Testis (tissue), 3 donors: Measurements from ENCODE around the gene PSMC4. TPM values are rescaled to one million over a fixed set of nuclear protein-coding genes. Genes with fewer than 3 reads are reported as not detected.

Experiments
- DNase-seq: peaks from one replicate; pipeline ENCODE4 v3.0.0-alpha.2; 2019
- H3K27ac ChIP-seq, 2 donors: fragments of 200-600 bp; sonication (generic); one replicate each; pipeline ENCODE4 v1.5.1; 2019
- H3K27me3 ChIP-seq: fragments of 200-600 bp; sonication (generic); one replicate; pipeline ENCODE4 v1.5.1; 2019
- H3K36me3 ChIP-seq: fragments of 200-600 bp; sonication (generic); one replicate; pipeline ENCODE4 v1.5.1; 2017; ENCODE audit warnings: low read depth; ENCODE audit errors: missing control alignments
- H3K4me1 ChIP-seq: fragments of 200-600 bp; sonication (generic); one replicate; pipeline ENCODE4 v1.5.1; 2019
- H3K4me3 ChIP-seq, 2 donors: fragments of 200-600 bp; sonication (generic); one replicate each; pipeline ENCODE4 v1.5.1; 2017 to 2019
- H3K9me3 ChIP-seq: fragments of 200-600 bp; sonication (generic); one replicate; pipeline ENCODE4 v1.5.1; 2017
- POLR2A ChIP-seq: fragments of 450-650 bp; IDR thresholded peaks from one replicate; pipeline ENCODE4 v1.6.1; 2017; ENCODE audit warnings: antibody characterized with exemption, mild to moderate bottlenecking, moderate library complexity
- WGBS, 2 donors: methylation state at CpG; one replicate each; pipeline ENCODE4 v1.1.5; 2018; 5-methylcytosine and 5-hydroxymethylcytosine counted together
- intact Hi-C: fragments of 100-400 bp; cut with DNase I; formaldehyde crosslinking; loops from one replicate; pipeline ENCODE4 v1.15.1; 2023; ENCODE audit warnings: low total_unique reads
- polyA plus RNA-seq: library from polyadenylated mRNA; stranded (reverse); fragments of 350-450 nt; fragmentation: Illumina TruSeq; extraction: RNeasy Lipid Tissue Mini Kit (QIAGEN cat#74804); gene quantifications from one replicate; pipeline ENCODE4 v1.2.3, GENCODE V29; 2014; ENCODE audit warnings: low read depth, low replicate concordance; ENCODE audit not compliant: insufficient read depth
- total RNA-seq, 2 donors: library from RNA; depleted of rRNA; stranded (reverse); fragments of >200 nt; gene quantifications; one replicate each; pipeline ENCODE4 v1.2.3, GENCODE V29; 2016
- TF ChIP-seq, protein P1 (sequence below), 3 experiments: fragments of 450-650 bp in 2 of 3; fragments of 200-600 bp in 1 of 3; sonication (generic) in 1 of 3; IDR thresholded peaks; one replicate each; pipeline ENCODE4 v1.5.1; 2016 to 2019; ENCODE audit warnings: antibody characterized with exemption in 3 of 3, mild to moderate bottlenecking in 2 of 3, moderate library complexity in 1 of 3

The PSMC4 gene
- total and polyA plus RNA-seq, 3 donors from 2014 or later, result 73.0 to 114 (median 77.9) TPM

DNA sequence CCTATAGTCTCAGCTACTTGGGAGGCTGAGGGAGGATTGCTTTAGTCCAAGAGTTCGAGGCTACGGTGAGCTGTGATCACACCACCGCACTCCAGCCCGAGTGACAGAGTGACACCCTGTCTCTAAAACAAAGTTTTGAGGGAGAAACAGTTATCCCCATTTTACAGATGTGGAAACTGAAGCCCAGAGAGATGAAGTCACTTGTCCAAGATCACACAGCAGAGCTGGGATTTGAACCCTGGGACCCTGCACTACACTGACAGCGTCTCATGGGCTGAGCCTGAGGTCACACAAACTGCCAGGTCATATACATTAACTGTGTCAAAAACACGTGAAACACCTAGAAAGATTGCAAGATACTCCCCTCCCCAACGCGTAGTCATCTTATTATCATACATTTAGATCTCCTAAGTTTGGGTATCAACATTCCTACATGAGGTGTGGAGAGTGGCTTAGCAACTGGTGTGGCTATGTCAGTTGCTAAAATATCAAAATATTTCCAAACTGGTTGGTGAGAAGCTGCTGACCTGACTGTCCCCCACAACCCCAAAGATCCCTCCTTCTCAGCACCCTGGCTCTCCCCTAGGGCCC lies 44.7 kb upstream of the PSMC4 start:
- TF ChIP-seq, protein P1, sequence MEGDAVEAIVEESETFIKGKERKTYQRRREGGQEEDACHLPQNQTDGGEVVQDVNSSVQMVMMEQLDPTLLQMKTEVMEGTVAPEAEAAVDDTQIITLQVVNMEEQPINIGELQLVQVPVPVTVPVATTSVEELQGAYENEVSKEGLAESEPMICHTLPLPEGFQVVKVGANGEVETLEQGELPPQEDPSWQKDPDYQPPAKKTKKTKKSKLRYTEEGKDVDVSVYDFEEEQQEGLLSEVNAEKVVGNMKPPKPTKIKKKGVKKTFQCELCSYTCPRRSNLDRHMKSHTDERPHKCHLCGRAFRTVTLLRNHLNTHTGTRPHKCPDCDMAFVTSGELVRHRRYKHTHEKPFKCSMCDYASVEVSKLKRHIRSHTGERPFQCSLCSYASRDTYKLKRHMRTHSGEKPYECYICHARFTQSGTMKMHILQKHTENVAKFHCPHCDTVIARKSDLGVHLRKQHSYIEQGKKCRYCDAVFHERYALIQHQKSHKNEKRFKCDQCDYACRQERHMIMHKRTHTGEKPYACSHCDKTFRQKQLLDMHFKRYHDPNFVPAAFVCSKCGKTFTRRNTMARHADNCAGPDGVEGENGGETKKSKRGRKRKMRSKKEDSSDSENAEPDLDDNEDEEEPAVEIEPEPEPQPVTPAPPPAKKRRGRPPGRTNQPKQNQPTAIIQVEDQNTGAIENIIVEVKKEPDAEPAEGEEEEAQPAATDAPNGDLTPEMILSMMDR (IDR thresholded peaks at IDR 0.05), result no peak
- no peak for TF ChIP-seq POLR2A
- WGBS, 2 donors, result 90 to 95% methylated on average over 7 to 8 of the region's 8 CpGs
- intact Hi-C loops, result no loop called here

DNA sequence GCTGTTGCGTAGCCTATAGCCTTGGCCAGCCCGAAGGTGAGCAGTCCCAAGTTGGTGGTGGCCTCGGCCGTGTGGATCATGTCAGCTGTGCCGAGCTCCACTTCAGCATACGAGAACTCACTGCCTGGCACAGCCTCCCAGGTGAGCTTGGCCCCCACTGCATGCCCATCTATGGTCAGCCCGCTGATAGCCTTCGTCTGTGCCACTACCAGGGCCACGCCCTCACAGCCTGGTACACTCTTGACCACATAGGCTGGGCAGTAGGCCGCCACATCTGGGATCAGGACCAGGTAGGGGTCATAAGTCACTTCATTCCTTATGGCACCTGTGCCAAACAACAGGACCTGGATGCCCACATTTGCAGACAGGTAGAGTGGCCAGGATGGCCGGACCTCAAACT lies 43.9 kb upstream of the PSMC4 start:
- 94 to 95% methylated on average over 5 to 11 of the region's 11 CpGs for WGBS, 2 donors
- intact Hi-C loops, result no loop called here
- no peaks in the 10 kb centered on the region for H3K36me3 ChIP-seq
- TF ChIP-seq POLR2A, result no peak
- TF ChIP-seq, protein P1 (IDR thresholded peaks at IDR 0.05), result no peak
- no peak overlapping the region for H3K27ac ChIP-seq
- no peak overlapping the region for H3K4me3 ChIP-seq
- no peaks in the 10 kb centered on the region for H3K4me1 ChIP-seq
- H3K9me3 ChIP-seq, result no peaks in the 10 kb centered on the region
- H3K27me3 ChIP-seq, result no peaks in the 10 kb centered on the region
- DNase-seq, result no peak

More for the DNA sequence above, 44.7 kb upstream of the PSMC4 start:
- DNase-seq, result no peak
- H3K4me1 ChIP-seq, result no peaks in the 10 kb centered on the region
- no peaks in the 10 kb centered on the region for H3K27me3 ChIP-seq
- no peaks in the 10 kb centered on the region for H3K36me3 ChIP-seq
- no peaks in the 10 kb centered on the region for H3K9me3 ChIP-seq
- H3K27ac ChIP-seq, result no peak overlapping the region
- H3K4me3 ChIP-seq, result no peak overlapping the region

DNA sequence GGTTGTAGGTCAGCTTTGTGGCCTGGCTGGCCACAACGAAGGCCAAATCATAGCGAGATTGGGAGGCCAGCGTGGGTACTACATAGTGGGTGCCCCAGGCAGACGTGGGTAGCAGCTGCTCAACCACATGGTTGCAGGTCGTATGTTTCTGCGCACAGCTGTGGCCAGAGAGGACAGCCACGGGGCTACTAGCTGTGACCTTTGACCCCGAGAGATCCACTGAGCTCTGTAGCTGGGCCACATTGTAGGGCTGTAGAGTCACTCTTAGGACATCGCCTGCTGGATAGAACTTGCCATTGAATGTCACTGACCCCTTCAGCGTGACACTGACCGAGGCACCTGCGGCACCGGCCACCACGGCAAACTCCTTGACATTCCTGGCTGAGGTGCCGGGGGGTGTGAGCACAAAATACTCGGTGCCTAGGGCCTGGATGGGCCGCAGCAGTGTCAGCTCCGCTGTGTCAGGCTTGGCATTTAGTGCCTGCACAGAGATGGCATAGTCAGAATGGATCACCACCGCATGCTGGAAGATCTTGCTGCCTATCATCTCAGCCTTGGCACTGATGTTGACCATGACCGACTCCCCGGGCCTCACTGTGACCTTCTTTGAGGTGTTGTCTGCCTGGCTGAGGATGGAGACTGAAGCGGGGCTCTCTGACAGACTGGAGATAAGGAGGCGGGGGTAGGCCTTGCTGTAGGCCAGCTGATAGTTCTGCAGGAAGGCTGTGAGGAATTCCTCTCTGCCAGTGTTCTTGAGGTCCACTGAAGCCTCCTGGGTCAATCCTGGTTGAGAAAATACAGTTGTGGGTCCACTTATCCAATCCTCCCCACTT lies 43.2 kb upstream of the PSMC4 start:
- no peak for TF ChIP-seq POLR2A
- TF ChIP-seq, protein P1 (IDR thresholded peaks at IDR 0.05), result no peak
- no peak for DNase-seq

DNA sequence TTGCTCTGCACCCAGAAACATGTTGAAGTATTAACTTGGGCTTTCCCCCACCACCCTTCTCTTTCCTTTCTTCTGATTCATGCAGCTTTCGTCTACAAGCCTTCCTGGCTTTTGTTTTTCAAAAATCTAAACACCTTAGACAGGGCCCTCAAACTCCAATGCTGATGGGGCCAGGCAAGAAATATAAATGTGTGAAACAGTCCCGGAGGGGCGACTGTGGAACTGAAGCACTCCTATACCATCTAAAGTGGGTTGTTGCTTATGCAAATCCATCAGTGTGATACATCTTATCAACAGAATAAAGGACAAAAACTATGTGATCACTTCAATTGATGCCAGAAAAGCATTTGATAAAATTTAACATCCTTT lies 42.6 kb upstream of the PSMC4 start:
- Histone ChIP-seq H3K27ac (no peak overlapping the region), H3K9me3 (no peaks in the 10 kb centered on the region), H3K4me3 (no peak overlapping the region), H3K36me3 (no peaks in the 10 kb centered on the region), H3K27me3 (no peaks in the 10 kb centered on the region), H3K4me1 (no peaks in the 10 kb centered on the region)
- intact Hi-C loops, result no loop called here
- no peak for DNase-seq
- 92 to 97% methylated on average over 3 of the region's 3 CpGs for WGBS, 2 donors
- TF ChIP-seq, protein P1 (IDR thresholded peaks at IDR 0.05), result no peak
- no peak for TF ChIP-seq POLR2A

More for the DNA sequence above, 43.2 kb upstream of the PSMC4 start:
- Histone ChIP-seq H3K36me3 (no peaks in the 10 kb centered on the region), H3K27ac (no peak overlapping the region), H3K27me3 (no peaks in the 10 kb centered on the region), H3K9me3 (no peaks in the 10 kb centered on the region), H3K4me1 (no peaks in the 10 kb centered on the region), H3K4me3 (no peak overlapping the region)
- intact Hi-C loops, result no loop called here
- WGBS, 2 donors, result 76 to 83% methylated on average over 15 to 18 of the region's 23 CpGs
